NCI-H345 (cell line): ENCODE results near the gene GOLGA6L4.
"Not testable (repeated sequence)": the region's sequence is repeated elsewhere in the genome, so short reads cannot be mapped to it uniquely, and the experiment has no call there.

ENCODE experiments used
- DNase-seq: peaks from one replicate; lab custom pipeline; 2025; lab: John Stamatoyannopoulos, UW

GOLGA6L4 gene, protein sequence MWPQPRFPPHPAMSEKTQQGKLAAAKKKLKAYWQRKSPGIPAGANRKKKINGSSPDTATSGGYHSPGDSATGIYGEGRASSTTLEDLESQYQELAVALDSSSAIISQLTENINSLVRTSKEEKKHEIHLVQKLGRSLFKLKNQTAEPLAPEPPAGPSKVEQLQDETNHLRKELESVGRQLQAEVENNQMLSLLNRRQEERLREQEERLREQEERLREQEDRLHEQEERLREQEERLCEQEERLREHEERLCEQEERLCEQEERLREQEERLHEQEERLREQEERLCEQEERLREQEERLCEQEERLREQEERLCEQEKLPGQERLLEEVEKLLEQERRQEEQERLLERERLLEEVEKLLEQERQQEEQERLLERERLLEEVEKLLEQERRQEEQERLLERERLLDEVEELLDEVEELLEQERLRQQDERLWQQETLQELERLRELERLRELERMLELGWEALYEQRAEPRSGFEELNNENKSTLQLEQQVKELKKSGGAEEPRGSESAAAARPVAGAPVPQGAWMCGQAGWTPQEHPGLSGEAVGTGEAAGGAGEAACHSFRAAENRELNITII

DNA sequence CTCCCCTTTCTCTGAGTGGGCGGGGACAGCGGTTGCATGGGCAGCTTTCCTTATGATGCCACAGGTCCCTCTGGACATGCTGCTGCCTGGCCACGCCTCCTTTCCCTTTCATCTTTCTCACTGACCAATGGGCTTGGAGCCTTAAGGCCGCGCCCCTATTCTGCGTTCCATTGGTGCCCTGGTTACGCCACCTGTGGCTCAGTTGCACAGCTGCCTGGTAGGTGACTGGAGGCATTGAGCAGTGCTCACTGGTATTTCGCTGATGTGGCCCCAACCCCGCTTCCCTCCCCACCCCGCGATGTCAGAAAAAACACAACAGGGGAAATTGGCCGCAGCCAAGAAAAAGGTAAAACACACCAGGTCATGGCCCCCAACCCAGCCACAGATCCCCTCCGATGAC is at the start of gene GOLGA6L4:
TSS of gene GOLGA6L4 (plus strand) at position 201 of the 400 bp plus-strand sequence. CDS start at position 263, 62 bp downstream.
- DNase-seq: not testable (repeated sequence)

DNA sequence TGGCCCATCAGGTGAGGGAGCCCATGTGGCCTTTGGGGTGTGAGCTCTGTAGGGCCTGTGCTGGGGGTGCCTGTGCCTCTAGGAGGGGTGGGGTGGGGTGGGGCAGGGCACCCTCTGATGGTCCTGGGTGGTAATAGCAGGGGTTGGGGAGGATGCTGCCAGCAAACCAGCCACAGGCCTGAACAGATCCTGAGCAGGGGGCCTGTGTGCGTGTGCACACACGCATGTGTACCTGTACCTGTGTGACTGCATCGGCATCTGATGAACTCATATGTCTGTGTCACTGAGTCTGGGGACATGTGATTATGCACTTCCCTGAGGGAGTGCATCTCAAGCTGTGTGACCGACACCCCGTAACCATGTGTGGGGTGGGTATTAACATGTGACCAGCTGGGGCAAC is 42.6 kb upstream of the GOLGA6L4 start:
- not testable (repeated sequence) for DNase-seq

DNA sequence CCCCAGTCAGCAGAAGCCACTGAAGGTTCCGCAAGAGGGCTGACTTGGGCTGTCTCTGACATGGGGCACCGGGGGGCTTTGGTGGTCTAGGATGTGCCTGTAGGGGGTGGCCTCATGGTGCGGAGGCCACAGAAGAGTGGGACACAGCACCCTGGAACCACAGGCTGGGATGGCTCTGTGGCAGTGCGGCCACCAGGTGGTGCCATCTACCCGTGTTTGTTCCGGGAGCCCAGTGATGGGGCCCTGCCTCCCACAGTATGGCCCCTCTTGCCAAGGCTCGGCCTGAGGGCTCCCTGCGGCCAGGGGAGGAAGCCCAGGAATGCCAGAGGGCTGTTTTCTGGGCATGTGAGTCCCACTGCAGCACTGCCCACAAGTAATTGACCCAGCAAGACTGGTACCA is 40.0 kb upstream of the GOLGA6L4 start:
- not testable (repeated sequence) for DNase-seq

DNA sequence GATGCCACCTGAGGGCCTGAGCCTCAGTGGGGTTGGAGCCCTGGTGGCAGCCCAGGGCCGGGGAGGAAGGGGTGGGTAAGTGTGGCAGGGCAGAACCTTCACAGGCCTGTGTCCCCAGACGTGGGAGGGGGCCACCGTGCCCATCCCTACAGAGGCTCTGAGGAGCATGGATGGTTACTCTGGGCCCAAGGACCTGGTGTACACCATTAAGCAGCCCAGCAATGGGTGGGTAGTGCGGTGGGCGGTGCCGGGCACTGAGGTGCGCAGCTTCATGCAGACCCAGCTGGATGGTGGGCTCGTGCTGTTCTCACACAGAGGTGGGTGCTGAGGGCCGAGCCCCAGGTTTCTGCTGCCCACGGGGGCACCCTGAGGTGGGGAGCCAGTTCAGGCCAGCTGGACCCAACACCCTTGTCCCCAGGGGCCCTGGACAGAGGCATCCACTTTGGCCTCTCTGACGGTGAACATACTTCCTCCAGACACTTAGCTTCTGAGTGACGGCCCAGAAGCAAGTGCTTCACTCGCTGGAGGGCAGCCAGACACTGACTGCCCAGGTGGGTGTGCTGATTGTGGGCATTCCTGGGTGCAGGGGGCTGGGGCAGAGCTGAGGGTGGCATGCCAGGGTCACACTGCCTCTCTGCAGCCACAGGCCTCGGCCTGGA is 38.9 kb upstream of the GOLGA6L4 start:
- not testable (repeated sequence) for DNase-seq

DNA sequence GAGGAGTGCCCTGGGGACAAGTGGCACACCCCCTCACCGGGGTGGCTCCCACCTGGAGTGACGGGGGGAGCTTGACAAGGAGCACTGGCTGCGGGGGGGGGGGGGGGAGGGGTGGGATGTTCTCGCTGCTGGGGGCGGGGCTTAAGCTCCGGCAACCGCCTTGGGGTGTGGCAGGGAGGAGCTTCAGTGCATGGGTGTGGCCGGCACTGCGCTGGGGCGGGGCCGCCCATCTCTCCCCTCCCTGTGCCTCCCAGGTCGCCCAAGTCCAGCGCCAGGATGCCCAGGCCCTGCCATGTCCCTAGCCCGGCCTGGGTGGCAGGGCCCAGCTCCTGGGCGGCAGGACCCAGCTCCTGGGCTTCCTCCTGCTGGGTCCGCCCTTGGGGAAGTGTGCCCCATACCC is 35.7 kb upstream of the GOLGA6L4 start:
- not testable (repeated sequence) for DNase-seq

DNA sequence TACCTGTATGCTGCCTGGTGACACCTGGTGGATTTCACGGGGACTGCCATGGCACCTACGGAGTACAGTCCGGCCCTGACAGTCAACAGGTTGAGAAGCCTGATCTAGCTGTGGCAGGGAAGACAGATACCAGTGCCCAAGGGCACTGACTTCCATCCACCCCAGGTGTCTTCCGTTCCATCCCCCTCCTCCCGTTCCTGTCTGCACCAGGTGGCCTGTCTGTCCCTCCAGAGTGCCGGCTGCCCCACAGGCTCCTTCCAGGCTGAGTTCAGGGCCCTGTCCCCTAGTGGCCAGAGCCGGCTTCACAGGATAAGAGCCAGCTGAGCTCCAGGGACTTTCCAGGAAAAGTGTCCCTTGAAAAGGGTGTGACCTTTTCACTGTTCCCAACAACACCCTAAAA is 10.9 kb downstream of the GOLGA6L4 start:
- DNase-seq: not testable (repeated sequence)
